Lower leg skin (tissue), 3 donors: ENCODE results near the gene RPRD1A.

ENCODE experiments used
- POLR2A ChIP-seq, 2 donors: fragments of 450-650 bp; IDR thresholded peaks; one replicate each; pipeline ENCODE4 v1.6.1; 2016 to 2017; ENCODE audit warnings: antibody characterized with exemption in 2 of 2, mild to moderate bottlenecking in 1 of 2, moderate library complexity in 1 of 2
- TF ChIP-seq, protein P1 (sequence below), 3 donors: fragments of 450-650 bp; IDR thresholded peaks; one replicate each; pipeline ENCODE4 v1.5.1; 2016; ENCODE audit warnings: antibody characterized with exemption in 3 of 3, mild to moderate bottlenecking in 3 of 3, moderate library complexity in 2 of 3

DNA sequence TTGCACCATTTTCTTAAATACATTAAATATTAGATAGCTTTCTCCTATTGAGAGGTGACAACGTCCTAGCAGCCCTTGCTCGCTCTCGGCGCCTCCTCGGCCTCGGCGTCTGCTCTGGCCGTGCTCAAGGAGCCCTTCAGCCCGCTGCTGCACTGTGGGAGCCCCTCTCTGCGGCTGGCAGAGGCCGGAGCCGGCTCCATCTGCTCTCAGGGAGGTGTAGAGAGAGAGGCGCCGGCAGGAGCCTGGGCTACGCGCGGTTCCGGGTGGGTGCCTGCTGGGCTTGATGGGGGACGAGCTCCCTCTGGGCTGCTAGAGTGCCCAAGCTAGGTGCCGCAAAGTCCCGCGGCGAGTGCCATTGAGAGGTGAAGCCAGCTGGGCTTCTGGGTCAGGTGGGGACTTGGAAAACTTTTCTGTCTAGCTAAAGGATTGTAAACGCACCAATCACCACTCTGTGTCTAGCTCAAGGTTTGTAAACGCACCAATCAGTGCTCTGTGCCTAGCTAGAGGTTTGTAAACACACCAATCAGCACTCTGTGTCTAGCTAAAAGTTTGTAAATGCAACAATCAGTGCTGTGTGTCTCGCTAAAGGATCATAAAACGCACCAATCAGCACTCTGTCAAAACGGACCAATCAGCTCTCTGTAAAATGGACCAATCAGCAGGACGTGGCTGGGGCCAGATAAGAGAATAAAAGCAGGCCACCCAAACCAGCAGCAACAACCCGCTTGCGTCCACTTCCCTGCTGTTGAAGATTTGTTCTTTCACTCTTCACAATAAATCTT, 3.1 kb downstream of the RPRD1A start:
- TF ChIP-seq, protein P1, sequence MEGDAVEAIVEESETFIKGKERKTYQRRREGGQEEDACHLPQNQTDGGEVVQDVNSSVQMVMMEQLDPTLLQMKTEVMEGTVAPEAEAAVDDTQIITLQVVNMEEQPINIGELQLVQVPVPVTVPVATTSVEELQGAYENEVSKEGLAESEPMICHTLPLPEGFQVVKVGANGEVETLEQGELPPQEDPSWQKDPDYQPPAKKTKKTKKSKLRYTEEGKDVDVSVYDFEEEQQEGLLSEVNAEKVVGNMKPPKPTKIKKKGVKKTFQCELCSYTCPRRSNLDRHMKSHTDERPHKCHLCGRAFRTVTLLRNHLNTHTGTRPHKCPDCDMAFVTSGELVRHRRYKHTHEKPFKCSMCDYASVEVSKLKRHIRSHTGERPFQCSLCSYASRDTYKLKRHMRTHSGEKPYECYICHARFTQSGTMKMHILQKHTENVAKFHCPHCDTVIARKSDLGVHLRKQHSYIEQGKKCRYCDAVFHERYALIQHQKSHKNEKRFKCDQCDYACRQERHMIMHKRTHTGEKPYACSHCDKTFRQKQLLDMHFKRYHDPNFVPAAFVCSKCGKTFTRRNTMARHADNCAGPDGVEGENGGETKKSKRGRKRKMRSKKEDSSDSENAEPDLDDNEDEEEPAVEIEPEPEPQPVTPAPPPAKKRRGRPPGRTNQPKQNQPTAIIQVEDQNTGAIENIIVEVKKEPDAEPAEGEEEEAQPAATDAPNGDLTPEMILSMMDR (IDR thresholded peaks at IDR 0.05): no peak
- TF ChIP-seq POLR2A (IDR thresholded peaks at IDR 0.05): no peak
